Measurements from ENCODE around the gene SURF6. TPM values are rescaled to one million over a fixed set of nuclear protein-coding genes. Genes with fewer than 3 reads are reported as not detected.
"Not testable (repeated sequence)": the region's sequence is repeated elsewhere in the genome, so short reads cannot be mapped to it uniquely, and the experiment has no call there.

Gene SURF6
- total RNA-seq, 1 donor from 2014 or later, result 15.6 TPM

DNA sequence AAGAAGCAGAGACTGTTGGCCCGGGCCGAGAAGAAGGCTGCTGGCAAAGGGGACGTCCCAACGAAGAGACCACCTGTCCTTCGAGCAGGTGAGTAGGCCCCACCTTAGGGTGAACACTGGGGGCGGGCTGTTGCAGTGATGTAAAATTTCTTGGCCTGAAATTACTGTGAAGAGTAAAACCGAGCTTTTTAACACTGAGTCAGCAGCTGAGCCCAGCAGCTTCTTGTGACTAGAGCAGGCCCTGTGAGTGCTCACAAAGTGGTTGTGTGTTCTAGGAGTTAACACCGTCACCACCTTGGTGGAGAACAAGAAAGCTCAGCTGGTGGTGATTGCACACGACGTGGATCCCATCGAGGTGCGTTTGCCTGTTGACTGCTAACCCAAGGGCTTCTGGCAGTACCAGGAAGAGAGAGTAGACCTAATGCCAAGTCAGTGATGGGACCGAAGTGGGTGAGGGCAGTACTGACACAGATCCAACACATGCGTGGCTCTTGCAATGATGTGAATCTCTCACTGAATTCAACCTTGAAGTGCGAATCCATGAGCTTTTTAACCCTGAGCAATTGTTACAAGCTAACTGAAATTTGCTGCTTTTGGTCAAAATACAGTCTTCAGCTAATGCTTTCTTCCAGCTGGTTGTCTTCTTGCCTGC lies 14.1 kb upstream of the SURF6 start:
- intact Hi-C loops (cut with micrococcal nuclease), result loop anchor here (2.0 to 10.0 kb wide), 4 partner anchors 135 to 717 kb away; partner anchors contain the start of genes BRD3 and TSC1

DNA sequence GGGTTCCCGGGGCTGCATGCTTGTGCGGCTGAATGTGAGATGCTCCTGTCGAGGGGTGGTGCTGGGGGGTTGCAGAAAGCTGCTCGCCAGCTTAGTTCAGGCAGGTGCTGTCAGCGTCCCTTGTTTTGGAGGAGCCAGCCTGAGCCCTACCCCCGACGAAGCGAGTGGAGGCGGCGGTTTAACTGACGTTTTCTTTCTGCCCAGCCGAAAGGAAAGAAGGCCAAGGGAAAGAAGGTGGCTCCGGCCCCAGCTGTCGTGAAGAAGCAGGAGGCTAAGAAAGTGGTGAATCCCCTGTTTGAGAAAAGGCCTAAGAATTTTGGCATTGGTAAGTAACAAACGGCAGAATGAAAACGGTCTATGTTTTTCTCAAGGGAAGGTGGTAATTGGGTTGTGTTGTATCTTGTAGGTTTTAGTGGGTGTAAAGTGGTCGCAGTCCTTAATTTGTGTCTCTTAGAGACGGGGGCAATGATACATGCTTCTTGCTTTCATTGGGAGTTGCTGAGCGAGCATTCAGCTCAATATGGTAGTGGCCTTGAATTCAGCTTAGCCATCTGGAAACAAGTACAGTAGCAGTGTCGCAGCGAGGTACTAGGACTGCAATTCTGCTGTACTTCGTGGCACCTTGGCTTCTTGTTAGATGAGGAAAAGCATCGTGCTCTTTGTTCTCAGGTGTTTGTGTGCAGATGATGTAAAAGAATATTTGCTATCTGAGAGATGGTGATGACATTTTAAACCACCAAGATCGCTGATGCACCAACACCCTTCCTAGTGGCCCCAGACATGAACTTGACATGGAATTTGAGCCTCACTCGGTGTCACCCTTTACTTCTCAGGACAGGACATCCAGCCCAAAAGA lies 13.0 kb upstream of the SURF6 start:
- intact Hi-C loops (cut with micrococcal nuclease), result loop anchor here (1.0 to 10.0 kb wide), 11 partner anchors 7 to 718 kb away; partner anchors contain the start of genes BRD3, GTF3C5, REXO4 and STKLD1

DNA sequence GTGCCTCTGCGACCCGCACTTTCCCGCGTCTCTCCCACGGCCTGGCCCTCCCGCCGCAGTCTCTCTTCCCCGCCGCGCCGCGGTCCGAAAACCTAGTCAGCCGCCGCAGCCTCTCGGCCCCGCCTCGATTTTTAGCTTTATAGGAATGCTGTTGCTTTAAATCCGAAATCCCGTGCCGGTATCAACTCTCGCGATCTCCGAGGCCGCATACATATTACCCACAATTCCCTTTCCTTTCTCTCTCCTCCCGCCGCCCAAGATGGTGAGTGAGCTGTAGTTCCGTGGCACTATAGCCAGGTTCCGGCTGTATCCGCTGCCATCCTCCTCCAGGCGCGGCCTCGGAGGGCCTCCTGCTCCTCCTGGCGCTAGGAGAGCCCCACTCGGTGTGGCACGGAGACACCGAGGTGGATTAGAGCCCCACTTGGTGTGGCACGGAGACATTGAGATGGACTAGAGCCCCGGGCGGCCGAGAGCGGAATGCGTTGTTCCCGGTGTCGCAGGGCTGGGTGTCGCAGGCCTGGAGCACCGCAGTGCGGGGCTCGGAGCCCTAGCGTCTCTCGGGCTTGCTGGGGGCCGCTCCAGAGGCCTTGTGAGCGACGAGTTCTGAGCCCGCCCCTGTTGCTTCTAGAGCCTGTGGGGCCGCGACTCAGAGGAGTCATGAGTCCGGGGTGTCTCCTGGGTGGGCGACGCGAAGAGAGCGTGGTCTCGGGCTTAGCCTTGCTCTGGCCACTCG lies 12.2 kb upstream of the SURF6 start, which contains the start of the genes MED22 and RPL7A:
Gene MED22 (minus strand): TSS at position 147 of the 733 bp plus-strand sequence. CDS start 1,469 bp downstream, outside the sequence.
Gene RPL7A (plus strand): TSS at position 234 of the 733 bp plus-strand sequence. CDS start 26 bp downstream, at position 260.
- intact Hi-C loops (cut with micrococcal nuclease), result loop anchor here (1.0 to 10.0 kb wide), 11 partner anchors 8 to 719 kb away; partner anchors contain the start of genes BRD3, GTF3C5, REXO4 and STKLD1

DNA sequence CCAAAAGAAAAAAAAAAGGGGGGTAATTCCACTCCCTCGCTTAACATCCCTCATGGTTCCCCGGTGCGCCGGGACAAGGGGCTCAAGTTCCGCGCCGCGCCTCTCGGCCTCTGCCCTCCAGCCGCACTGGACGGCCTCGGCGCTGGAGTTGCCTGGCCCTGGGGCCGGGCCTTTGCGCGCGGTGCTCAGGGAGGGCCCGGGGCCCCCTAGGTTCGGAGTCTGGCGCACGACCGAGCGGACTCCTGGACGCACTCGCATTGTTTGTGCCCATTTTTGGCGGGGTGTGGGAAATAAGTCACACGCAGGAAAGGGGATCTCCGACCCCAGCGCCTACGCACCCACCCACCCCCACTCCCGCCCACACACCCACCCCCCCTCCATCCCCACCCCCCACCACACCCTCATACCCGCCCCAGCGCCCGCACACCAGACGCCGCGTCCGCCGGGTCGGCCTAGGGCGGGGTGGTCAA lies 11.6 kb upstream of the SURF6 start:
- intact Hi-C loops (cut with micrococcal nuclease), result loop anchor here (5.0 to 10.0 kb wide), 3 partner anchors 137 to 720 kb away; partner anchors contain the start of genes BRD3 and TSC1

DNA sequence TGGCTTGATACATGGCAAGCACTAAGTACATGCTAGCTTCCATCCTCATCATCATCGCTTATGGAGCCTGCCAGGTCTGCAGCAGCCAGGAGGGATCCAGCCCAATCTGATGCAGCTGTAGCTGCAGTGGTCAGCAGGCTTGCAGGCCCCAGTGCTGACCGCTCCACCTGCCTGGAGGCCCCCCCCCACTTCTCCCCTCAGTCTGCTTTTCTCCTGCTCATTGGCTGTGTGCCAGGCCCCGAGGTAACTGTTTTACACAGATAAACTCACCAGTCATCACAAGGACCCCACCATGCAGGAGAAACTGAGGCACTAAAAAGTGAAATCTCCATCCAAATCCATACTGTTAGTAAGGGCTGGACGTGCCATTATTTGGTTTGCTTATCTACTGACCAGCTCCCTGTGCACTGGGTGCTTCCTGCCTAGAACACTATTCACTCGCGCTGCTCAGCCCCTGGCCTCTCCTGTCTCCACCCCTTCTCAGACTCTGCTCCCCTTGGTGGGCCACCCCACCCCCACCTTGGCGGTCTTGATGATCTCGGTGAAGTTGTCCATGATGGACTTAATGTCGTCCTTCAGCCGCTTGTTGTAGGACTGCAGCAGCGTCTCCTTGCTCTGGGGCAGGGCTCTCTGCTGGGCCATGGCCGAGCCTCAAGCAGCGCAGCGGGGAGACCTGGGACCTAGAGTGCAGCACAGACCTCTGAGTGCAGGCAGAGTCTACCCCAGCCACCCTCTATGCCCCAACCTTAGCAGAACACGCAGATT lies 10.2 kb upstream of the SURF6 start:
- intact Hi-C loops (cut with micrococcal nuclease), result loop anchor here (5.0 to 10.0 kb wide), 3 partner anchors 139 to 721 kb away; partner anchors contain the start of genes BRD3 and TSC1

DNA sequence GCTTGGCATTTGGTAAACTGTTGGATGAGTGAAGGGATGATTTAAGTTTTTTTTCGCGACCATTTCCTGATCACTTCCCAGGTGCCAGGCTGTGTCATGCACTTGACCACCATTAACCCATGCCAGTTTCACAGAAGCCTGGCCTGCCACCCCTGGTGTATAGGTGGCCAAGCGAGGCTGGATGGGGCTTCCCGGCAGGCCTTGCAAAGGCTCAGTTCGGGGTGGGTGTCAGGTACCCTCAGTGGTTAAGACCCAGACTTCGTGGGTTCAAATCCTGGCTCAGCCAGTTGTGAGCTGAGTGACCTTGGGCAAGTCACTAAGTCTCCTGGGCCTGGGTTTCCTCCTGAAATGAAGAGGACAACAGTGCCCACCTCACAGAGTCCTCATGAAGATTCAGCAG lies 9.6 kb upstream of the SURF6 start:
- intact Hi-C loops (cut with micrococcal nuclease), result loop anchor here (5.0 to 10.0 kb wide), 3 partner anchors 139 to 722 kb away; partner anchors contain the start of genes BRD3 and TSC1

DNA sequence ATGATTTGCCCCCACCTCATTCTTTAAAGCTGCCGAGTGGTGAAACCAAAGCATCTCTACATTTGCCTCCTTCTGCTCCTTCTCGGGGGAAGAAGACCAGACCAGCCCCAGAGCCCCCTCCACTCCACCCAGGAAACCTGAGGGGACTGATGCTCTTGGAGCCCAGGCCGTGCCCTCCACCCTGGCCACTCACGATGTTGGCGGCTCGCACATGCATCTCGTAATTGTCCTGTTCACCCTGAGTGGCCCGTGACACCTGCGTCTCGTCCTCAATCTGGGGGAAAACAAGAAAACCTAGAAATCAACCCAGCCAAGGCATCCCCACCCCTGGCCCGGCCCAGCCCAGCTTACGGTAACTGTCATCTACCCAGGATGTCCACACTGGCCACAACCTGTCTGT lies 9.0 kb upstream of the SURF6 start:
- intact Hi-C loops (cut with micrococcal nuclease), result loop anchor here (5.0 to 10.0 kb wide), 3 partner anchors 140 to 722 kb away; partner anchors contain the start of genes BRD3 and TSC1

DNA sequence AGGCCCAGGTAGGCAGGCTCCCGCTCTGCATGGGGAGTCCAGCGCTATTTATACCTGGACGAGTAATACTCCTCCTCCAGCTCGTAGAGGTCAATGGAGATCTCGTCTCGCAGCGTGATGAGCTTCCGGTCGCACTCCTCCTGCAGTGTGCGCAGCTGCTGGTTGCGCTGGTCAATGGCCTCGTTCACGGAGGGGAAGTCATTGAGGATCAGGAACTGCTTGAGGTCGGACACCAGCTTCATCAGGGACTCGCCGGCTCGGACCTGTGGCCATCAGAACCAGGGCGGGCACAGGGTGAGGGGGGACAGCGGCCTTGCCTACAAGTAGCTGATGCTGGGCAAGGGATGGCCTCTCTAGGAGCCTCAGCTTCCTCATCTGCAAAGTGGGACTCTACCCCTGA lies 8.1 kb upstream of the SURF6 start:
- intact Hi-C loops (cut with micrococcal nuclease), result loop anchor here (10.0 kb wide), 1 partner anchor 141 kb away; no protein-coding TSS in a partner anchor

DNA sequence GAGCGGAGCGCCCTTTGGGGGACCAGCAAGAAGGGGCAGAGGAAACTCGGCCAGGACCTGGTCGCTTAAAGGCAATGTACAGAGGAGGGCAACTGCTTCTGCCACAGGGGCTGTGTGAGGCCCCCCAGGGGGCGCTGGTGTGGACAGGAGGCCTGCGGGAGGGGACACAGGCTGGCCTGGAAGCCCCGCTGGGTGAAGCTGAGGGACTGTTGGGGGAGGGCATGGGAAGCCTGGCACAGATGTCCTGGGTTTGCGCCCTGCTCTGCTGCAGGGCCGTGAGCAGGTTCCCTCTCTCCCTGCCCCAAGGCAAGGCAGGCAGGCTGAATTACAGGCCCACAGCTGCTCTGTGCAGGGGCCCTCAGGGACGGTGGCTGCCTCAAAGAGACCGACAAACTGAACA lies 6.6 kb upstream of the SURF6 start:
- intact Hi-C loops (cut with micrococcal nuclease), result loop anchor here (10.0 kb wide), 1 partner anchor 142 kb away; no protein-coding TSS in a partner anchor

DNA sequence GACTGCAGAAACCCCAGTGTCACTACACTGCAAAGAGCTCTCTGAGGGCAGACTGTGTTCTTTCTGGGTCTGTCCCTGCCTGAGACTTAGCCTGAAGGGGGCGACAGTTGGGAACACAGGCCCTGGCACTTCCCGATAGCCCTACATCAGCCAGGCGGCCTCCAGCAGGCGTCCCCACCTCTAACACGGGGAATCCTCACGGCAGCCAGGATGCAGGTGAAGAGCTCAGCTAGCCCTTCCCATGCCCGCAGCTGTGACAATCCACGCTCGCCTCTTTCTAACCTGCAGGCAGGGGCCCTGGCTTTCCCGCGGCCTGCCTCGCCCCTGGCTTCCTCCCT lies 6.0 kb upstream of the SURF6 start:
- intact Hi-C loops (cut with micrococcal nuclease), result loop anchor here (10.0 kb wide), 1 partner anchor 143 kb away; no protein-coding TSS in a partner anchor

DNA sequence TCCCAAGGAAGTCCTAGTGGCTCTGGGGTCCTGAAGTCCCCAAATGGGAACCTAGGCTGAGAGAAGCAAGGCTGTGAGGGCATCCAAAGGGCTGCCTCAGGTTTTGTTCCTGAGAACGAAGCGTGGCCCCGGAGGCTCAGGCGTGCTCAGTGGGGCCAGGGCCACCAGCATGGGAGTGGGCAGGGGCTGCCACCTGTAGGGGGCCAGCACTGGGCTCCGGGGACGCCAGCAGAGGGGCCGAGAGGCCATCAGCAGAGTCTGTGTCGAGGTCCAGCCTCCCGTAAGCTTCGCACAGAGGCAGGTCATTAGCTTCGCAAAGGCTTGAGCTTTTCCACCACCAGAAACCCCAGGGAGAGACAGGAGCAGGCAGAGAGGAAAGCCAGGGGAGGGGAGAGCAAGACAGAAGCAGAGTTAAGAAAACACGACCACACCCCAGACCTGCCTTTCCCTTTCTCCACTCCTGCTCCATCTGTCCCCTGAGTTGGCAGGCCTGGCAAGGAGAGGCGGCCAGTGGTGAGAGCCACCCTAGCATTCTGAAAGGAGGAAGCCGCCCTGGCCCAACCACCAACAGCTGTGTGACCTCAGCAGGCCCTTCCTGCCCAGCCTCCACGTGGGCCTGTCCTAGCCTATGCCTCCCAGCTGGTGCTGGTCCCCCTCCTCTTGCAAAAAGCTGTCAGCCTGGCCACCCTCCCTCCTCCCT lies 5.5 kb upstream of the SURF6 start:
- intact Hi-C loops (cut with micrococcal nuclease), result loop anchor here (10.0 kb wide), 1 partner anchor 143 kb away; no protein-coding TSS in a partner anchor

DNA sequence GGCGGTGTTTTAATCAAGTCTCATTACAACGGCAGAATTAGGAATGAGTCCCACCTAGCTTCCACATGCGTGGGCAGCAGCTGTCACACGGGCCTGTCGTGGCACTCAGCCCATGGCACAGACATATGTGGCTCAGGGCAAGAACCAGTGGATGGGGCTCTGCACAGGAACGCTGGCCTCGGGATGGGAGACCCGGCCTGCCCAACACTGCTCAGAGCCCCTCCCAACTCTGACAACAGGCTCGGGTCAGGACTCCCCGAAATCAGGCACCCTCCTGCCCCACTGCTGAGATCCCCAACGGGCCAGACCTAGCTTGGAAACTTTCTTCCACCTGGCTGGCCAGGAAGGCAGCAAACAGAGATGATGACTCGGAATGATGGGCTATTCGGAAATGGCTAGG lies 4.9 kb upstream of the SURF6 start:
- intact Hi-C loops (cut with micrococcal nuclease), result loop anchor here (10.0 kb wide), 1 partner anchor 144 kb away; no protein-coding TSS in a partner anchor

DNA sequence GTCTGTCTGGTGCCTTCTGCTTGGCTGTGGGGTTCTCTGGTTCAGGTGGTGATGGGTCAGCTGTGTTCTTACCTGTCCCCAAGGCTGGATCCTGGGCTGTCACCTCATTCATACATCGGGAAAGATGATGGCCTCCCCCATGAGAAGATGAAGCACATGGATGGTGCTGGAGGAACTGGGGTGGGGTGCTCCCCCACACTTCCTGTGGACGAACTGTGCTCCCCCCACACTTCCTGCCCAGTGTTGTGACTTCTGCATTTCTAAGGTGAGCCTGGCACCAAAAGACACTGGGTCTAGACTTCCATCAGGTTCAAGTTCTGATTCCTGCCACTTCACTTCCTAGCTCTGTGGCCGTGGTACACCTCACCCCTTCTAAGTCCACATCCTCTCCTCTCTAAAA lies 4.3 kb upstream of the SURF6 start:
- intact Hi-C loops (cut with micrococcal nuclease), result loop anchor here (10.0 kb wide), 1 partner anchor 145 kb away; no protein-coding TSS in a partner anchor

DNA sequence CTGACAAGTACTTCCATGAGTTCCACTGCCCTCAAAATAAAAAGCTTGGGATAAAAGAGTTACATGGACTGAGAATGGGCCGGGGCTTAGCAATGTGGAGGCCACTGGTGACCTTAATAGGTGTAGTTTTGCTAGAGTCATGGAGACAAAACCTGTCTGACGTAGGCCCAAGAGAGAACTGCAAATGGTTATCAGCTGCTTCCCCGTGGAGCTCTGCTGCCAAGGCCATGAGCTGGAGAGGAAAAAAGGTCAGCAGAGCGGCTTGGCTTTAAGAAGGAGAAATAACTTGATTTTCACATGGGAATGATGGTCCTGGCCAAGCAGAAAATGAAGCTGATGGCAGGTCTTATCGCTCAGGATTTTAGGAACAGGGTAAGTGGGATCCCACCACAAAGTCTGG lies 3.7 kb upstream of the SURF6 start:
- intact Hi-C loops (cut with micrococcal nuclease), result loop anchor here (10.0 kb wide), 1 partner anchor 145 kb away; no protein-coding TSS in a partner anchor

DNA sequence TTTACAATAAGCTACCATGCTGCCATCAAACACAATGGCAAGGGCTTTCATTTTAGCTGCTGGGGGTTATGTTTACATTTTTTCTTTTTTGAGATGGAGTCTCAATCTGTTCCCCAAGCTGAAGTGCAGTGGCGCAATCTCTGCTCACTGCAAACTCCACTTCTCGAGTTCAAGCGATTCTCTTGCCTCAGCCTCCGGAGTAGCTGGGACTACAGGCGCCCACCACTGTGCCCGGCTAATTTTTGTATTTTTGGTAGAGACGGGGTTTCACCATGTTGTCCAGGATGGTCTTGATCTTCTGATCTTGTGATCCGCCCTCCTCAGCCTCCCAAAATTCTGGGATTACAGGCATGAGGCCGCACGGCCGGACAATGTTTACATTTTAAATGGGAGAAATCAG lies 1.1 kb downstream of the SURF6 start:
- intact Hi-C loops (cut with micrococcal nuclease), result not testable (repeated sequence)

DNA sequence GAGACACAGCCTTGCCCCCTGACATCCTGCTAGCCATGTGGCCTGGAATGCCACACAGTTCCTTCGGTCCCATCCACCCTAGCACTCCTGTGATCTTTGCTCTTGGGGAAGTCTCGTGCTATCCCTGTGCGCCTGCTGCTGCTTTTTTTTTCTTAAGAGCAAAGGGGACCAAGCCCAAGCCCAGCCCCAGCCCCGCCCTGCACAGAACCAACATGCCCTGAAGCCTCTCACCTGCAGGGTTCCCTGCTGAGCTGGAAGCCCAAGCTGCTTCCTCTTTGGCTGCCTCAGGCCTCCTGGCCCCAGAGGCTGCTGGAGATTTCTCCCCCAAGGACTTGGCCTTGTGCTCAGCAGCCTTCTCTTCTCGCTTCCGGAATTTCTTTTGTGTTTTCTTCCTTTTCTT lies 1.8 kb downstream of the SURF6 start:
- intact Hi-C loops (cut with micrococcal nuclease), result no loop called here

DNA sequence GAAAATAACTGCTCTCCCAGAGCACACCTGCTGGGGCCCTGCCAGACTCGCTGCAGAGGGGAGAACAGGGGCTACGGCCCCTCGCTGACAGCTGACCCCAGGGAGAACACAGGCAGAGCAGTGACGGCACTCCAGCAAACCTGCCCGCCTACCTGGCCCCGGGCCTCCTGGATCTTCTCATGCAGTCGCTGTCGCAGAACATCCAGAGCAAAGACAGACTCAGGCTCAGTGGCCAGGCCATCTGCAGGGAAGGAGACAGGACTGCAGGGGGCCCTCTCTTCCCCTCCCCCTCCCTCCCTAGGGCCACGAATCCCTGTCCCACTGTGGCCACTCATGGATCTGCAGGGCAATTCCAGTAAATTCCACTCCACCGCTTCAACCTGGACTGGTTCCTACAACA lies 2.4 kb downstream of the SURF6 start:
- intact Hi-C loops (cut with micrococcal nuclease), result no loop called here

DNA sequence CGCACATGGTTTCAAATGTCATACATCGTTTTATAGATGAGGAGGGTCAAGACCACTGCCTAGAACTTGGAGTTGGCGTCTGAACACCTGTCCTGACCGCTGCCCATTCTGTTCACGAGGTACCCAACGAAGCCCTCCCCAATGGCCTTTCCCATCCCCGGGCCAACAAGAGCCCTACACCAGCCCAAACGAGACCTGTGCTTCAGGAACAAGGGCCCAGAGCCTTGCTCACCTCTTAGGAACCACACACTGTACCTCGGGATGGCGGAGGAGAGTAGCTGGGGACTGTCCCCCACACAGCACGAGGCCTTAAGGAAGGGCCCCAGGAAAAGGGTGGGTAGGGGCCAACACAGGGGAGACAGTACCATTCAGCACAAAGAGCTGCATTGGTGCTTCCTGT lies 3.0 kb downstream of the SURF6 start:
- intact Hi-C loops (cut with micrococcal nuclease), result no loop called here

DNA sequence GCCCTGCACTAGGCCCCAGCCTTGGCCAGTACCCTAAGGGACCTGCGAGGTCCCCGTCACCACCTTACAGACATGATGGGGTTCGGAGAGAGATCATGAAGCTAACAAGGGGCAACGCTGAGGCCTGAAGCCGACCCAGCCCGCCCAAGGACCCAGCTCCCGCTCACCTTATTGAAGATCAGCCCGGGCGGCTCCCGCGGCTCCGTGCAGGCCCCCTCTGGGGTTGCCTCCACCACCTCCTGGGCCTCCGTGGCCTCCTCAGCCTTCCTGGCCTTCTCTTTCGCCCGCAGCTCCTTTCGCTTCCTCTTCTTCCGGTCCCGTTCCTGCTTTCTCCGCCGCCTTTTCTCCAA lies 3.6 kb downstream of the SURF6 start:
- intact Hi-C loops (cut with micrococcal nuclease), result no loop called here

Data from T-helper 1 cell treated with Interleukin-12 subunit alpha and Interleukin-12 subunit beta and Interleukin-4 antibody, amounts not matched to agents 30 ng/mL and 1 ng/mL, for 36 hours (primary cell).